GM18502 (cell line): Measurements from ENCODE around the gene HOXC5.
"Not testable (repeated sequence)": the region's sequence is repeated elsewhere in the genome, so short reads cannot be mapped to it uniquely, and the experiment has no call there.

Source experiments
- ATAC-seq: cut with Tn5 transposase; IDR thresholded peaks from one replicate; pipeline ENCODE4 v1.9.1; 2021; ENCODE audit warnings: mild to moderate bottlenecking; ENCODE audit not compliant: unreplicated experiment, poor library complexity

Gene HOXC5

GRCh38 chr12:54058128-54058768, 25.4 kb downstream of the HOXC5 start:
- no peak for ATAC-seq

- no peak for ATAC-seq
Measured at GRCh38 chr12:54059668-54060067, 26.8 kb downstream of the HOXC5 start.

GRCh38 chr12:54060174-54060974, 27.5 kb downstream of the HOXC5 start:
- ATAC-seq, result no peak

GRCh38 chr12:54060975-54061778, 28.3 kb downstream of the HOXC5 start:
- no peak for ATAC-seq

GRCh38 chr12:54065677-54066076, 32.8 kb downstream of the HOXC5 start:
- ATAC-seq, result no peak

- no peak for ATAC-seq
Measured at GRCh38 chr12:54066408-54066807, 33.6 kb downstream of the HOXC5 start.

GRCh38 chr12:54068418-54069070, 35.7 kb downstream of the HOXC5 start:
- no peak for ATAC-seq

GRCh38 chr12:54071942-54072341, 39.1 kb downstream of the HOXC5 start:
- ATAC-seq, result no peak

- ATAC-seq, result no peak
Measured at GRCh38 chr12:54074308-54074707, 41.5 kb downstream of the HOXC5 start.

- no peak for ATAC-seq
Measured at GRCh38 chr12:54075409-54075808, 42.6 kb downstream of the HOXC5 start.

GRCh38 chr12:54075974-54076373, 43.1 kb downstream of the HOXC5 start:
- ATAC-seq, result no peak

- not testable (repeated sequence) for ATAC-seq
Measured at GRCh38 chr12:54077843-54078242, 45.0 kb downstream of the HOXC5 start.

- ATAC-seq, result not testable (repeated sequence)
Measured at GRCh38 chr12:54079115-54079514, 46.3 kb downstream of the HOXC5 start.

- not testable (repeated sequence) for ATAC-seq
Measured at GRCh38 chr12:54080008-54080924, 47.4 kb downstream of the HOXC5 start.

GRCh38 chr12:54081053-54081514, 48.2 kb downstream of the HOXC5 start:
- ATAC-seq, result not testable (repeated sequence)

- ATAC-seq, result not testable (repeated sequence)
Measured at GRCh38 chr12:54081581-54082396, 48.9 kb downstream of the HOXC5 start.

GRCh38 chr12:54082397-54082892, 49.6 kb downstream of the HOXC5 start:
- no peak for ATAC-seq
